Measurements from ENCODE around the gene RFX4. TPM values are rescaled to one million over a fixed set of nuclear protein-coding genes. Genes with fewer than 3 reads are reported as not detected.
"Not testable (repeated sequence)": the region's sequence is repeated elsewhere in the genome, so short reads cannot be mapped to it uniquely, and the experiment has no call there.

Gene RFX4
- total RNA-seq, 1 experiment from 2014 or later, result 0.40 TPM

- no peaks in the 10 kb centered on the region for H3K9me3 ChIP-seq (replicated peaks)
- H3K4me3 ChIP-seq, result no peak overlapping the region
- no peak overlapping the region for H3K27ac ChIP-seq
- H3K36me3 ChIP-seq, result no peaks in the 10 kb centered on the region
- H3K27me3 ChIP-seq, result no peaks in the 10 kb centered on the region
- DNase-seq, result no peak
- H3K4me1 ChIP-seq, result no peaks in the 10 kb centered on the region
Measured at GRCh38 chr12:106710143-106710893, 127.5 kb downstream of the RFX4 start.

- H3K36me3 ChIP-seq, result no peaks in the 10 kb centered on the region
Measured at GRCh38 chr12:106711316-106711715, 128.5 kb downstream of the RFX4 start.

GRCh38 chr12:106712768-106713167 lies 130.0 kb downstream of the RFX4 start:
- Histone ChIP-seq H3K27ac (no peak overlapping the region), H3K27me3 (no peaks in the 10 kb centered on the region), H3K4me1 (no peaks in the 10 kb centered on the region), H3K9me3 (replicated peaks) (no peaks in the 10 kb centered on the region), H3K4me3 (no peak overlapping the region), H3K36me3 (no peaks in the 10 kb centered on the region)
- no peak for DNase-seq

More at GRCh38 chr12:106711316-106711715, 128.5 kb downstream of the RFX4 start:
- H3K9me3 ChIP-seq (replicated peaks), result no peaks in the 10 kb centered on the region
- DNase-seq, result no peak
- no peaks in the 10 kb centered on the region for H3K4me1 ChIP-seq
- no peak overlapping the region for H3K4me3 ChIP-seq
- H3K27me3 ChIP-seq, result no peaks in the 10 kb centered on the region
- no peak overlapping the region for H3K27ac ChIP-seq

GRCh38 chr12:106714926-106715325 lies 132.1 kb downstream of the RFX4 start:
- no peak overlapping the region for H3K27ac ChIP-seq
- H3K36me3 ChIP-seq, result no peaks in the 10 kb centered on the region
- no peak for DNase-seq
- no peaks in the 10 kb centered on the region for H3K9me3 ChIP-seq (replicated peaks)
- no peaks in the 10 kb centered on the region for H3K27me3 ChIP-seq
- no peaks in the 10 kb centered on the region for H3K4me1 ChIP-seq
- H3K4me3 ChIP-seq, result no peak overlapping the region

DNA sequence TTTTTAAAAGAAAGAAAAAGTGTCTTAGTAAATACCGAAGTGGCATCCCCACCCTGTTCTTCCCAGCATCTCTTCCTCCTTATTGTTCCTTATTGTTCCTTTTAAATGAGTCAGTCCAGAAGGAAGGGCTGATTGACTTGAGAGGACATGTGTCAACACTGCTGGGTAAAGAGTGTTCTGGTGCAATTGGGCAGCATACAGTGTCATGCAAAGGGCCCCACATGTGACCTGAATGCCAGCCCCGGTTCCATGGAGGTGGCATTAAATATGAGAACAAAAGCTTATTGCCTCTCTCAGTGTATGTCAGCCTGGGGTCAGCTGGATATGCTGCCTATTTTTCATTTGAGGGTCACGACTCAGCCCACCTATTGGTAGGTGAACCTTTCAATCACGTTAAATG lies 132.8 kb downstream of the RFX4 start:
- Histone ChIP-seq H3K9me3 (replicated peaks) (no peaks in the 10 kb centered on the region), H3K4me3 (no peak overlapping the region), H3K27ac (no peak overlapping the region), H3K36me3 (no peaks in the 10 kb centered on the region), H3K4me1 (no peaks in the 10 kb centered on the region), H3K27me3 (no peaks in the 10 kb centered on the region)
- DNase-seq, result no peak

DNA sequence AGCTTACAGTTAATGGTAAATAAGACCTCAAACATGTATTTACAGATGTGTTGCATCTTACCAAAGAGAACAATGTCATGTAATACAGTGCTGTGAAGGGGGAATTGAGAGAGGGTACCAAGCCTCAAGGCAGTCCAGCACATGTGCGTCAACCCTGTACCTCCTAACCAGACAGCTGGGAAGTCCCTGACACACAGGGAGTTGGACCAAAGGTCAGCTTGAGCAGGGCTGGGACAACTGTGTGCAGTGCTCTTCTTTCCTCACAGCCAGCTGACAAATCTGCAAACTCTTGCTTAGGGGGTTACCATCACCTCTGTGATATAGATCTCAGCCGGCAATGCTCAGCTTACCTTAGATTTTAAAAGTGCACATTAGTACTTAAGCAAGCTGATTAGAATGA lies 134.9 kb downstream of the RFX4 start:
- Histone ChIP-seq H3K4me1 (no peaks in the 10 kb centered on the region), H3K27me3 (no peaks in the 10 kb centered on the region), H3K9me3 (replicated peaks) (no peaks in the 10 kb centered on the region), H3K4me3 (no peak overlapping the region), H3K36me3 (no peaks in the 10 kb centered on the region), H3K27ac (no peak overlapping the region)
- DNase-seq, result no peak

DNA sequence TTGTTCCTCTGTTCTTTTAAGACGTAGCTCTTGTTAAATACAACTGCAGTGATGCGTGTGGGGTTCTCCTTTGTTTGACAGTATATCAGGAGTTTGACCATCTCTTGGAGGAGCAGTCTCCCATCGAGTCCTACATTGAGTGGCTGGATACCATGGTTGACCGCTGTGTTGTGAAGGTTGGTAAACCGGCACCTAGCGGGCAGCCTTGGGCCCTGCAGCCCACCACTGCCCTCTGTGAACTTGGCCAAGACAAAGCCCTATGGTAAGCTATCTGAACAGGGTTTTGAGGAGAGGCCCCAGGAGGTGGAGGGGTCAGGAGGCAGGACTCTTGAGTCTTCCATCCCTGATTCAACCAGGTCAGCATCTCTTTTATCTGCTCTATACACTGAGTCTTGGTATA lies 137.1 kb downstream of the RFX4 start:
- H3K27me3 ChIP-seq, result no peaks in the 10 kb centered on the region
- no peak overlapping the region for H3K4me3 ChIP-seq
- H3K9me3 ChIP-seq (replicated peaks), result no peaks in the 10 kb centered on the region
- no peak for DNase-seq
- no peaks in the 10 kb centered on the region for H3K4me1 ChIP-seq
- H3K27ac ChIP-seq, result no peak overlapping the region
- H3K36me3 ChIP-seq, result no peaks in the 10 kb centered on the region

- H3K27ac ChIP-seq, result no peak overlapping the region
- no peak overlapping the region for H3K4me3 ChIP-seq
- no peaks in the 10 kb centered on the region for H3K27me3 ChIP-seq
- DNase-seq, result no peak
- H3K9me3 ChIP-seq (replicated peaks), result no peaks in the 10 kb centered on the region
- no peaks in the 10 kb centered on the region for H3K36me3 ChIP-seq
- no peaks in the 10 kb centered on the region for H3K4me1 ChIP-seq
Measured at GRCh38 chr12:106720696-106721095, 137.9 kb downstream of the RFX4 start.

DNA sequence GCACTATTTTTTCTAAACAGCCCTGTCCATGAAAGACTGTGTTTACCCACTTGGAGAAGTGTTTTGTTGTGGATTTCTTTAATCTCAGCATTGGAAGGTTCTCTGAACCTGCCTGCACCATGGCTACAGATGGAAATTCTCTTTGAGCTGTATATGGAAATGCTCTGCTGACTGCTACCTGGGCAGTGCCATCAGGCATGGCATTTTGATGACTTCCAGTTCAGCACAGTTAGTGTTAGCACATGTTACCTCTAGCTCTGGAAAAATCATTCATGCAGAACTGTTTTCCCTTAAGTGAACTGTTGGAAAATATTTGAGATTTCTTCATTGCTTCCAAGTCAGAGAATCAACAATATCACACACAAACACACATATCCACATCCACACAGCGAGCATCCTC lies 139.1 kb downstream of the RFX4 start:
- H3K4me3 ChIP-seq, result no peak overlapping the region
- H3K4me1 ChIP-seq, result no peaks in the 10 kb centered on the region
- DNase-seq, result no peak
- no peaks in the 10 kb centered on the region for H3K9me3 ChIP-seq (replicated peaks)
- no peaks in the 10 kb centered on the region for H3K36me3 ChIP-seq
- H3K27me3 ChIP-seq, result no peaks in the 10 kb centered on the region
- no peak overlapping the region for H3K27ac ChIP-seq

- no peak overlapping the region for H3K4me3 ChIP-seq
- no peaks in the 10 kb centered on the region for H3K36me3 ChIP-seq
- H3K27ac ChIP-seq, result no peak overlapping the region
- no peaks in the 10 kb centered on the region for H3K4me1 ChIP-seq
- H3K9me3 ChIP-seq (replicated peaks), result no peaks in the 10 kb centered on the region
- DNase-seq, result no peak
- no peaks in the 10 kb centered on the region for H3K27me3 ChIP-seq
Measured at GRCh38 chr12:106722837-106723236, 140.0 kb downstream of the RFX4 start.

- Histone ChIP-seq H3K9me3 (replicated peaks) (no peaks in the 10 kb centered on the region), H3K4me3 (no peak overlapping the region), H3K27me3 (no peaks in the 10 kb centered on the region), H3K36me3 (no peaks in the 10 kb centered on the region), H3K4me1 (no peaks in the 10 kb centered on the region), H3K27ac (no peak overlapping the region)
- no peak for DNase-seq
Measured at GRCh38 chr12:106723416-106723815, 140.6 kb downstream of the RFX4 start.

DNA sequence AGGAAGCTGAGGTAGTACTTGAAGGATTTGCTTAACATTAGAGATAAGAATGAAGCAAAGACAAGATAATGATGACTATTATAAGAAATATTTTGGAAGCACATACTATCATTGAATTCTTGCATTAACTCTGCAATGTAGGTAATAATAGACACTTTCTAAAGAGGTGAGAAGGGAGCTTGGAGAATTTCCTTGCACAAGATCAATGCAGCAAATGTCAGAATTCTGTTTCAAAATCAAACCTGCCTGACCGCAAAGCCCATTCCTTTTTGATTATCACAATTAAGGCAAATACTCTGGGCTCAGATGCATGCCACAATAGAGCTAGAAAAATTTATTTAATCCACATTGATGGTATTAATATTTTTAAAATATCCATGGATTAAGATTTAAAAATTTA lies 141.3 kb downstream of the RFX4 start:
- no peaks in the 10 kb centered on the region for H3K36me3 ChIP-seq
- no peak for DNase-seq
- no peaks in the 10 kb centered on the region for H3K27me3 ChIP-seq
- no peak overlapping the region for H3K27ac ChIP-seq
- H3K4me3 ChIP-seq, result no peak overlapping the region
- H3K9me3 ChIP-seq (replicated peaks), result no peaks in the 10 kb centered on the region
- H3K4me1 ChIP-seq, result no peaks in the 10 kb centered on the region

DNA sequence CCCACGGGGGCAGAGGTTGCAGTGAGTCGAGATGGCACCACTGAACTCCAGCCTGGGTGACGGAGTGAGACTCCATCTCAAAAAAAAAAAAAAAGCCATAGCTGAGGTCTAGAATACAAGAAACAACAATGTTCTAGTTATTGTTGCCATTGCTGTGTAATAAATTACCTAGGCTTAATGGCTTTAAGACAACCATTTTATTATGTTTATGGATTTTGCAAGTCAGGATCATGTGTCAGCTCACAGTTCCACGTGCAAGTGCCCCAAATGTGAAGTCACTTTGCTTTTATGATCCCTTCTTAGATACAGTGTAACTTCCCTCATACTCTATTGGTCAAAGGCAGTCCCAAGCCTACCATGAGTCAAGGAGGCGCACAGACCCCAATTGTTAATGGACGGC lies 142.1 kb downstream of the RFX4 start:
- Histone ChIP-seq H3K36me3 (no peaks in the 10 kb centered on the region), H3K27me3 (no peaks in the 10 kb centered on the region), H3K27ac (no peak overlapping the region), H3K4me3 (no peak overlapping the region), H3K9me3 (replicated peaks) (no peaks in the 10 kb centered on the region), H3K4me1 (no peaks in the 10 kb centered on the region)
- no peak for DNase-seq

- not testable (repeated sequence) for H3K27ac ChIP-seq; H3K36me3 ChIP-seq; H3K9me3 ChIP-seq (replicated peaks); H3K4me1 ChIP-seq; DNase-seq; H3K27me3 ChIP-seq; H3K4me3 ChIP-seq
Measured at GRCh38 chr12:106726603-106727202, 143.9 kb downstream of the RFX4 start.

GRCh38 chr12:106729611-106730010 lies 146.8 kb downstream of the RFX4 start:
- no peaks in the 10 kb centered on the region for H3K4me1 ChIP-seq
- no peak overlapping the region for H3K27ac ChIP-seq
- no peak for DNase-seq
- no peak overlapping the region for H3K4me3 ChIP-seq
- H3K9me3 ChIP-seq (replicated peaks), result no peaks in the 10 kb centered on the region
- H3K36me3 ChIP-seq, result no peaks in the 10 kb centered on the region
- H3K27me3 ChIP-seq, result no peaks in the 10 kb centered on the region

- H3K27me3 ChIP-seq, result no peaks in the 10 kb centered on the region
- H3K27ac ChIP-seq, result no peak overlapping the region
- DNase-seq, result no peak
- H3K4me1 ChIP-seq, result no peaks in the 10 kb centered on the region
- H3K4me3 ChIP-seq, result no peak overlapping the region
- H3K36me3 ChIP-seq, result no peaks in the 10 kb centered on the region
- H3K9me3 ChIP-seq (replicated peaks), result no peaks in the 10 kb centered on the region
Measured at GRCh38 chr12:106732890-106733289, 150.1 kb downstream of the RFX4 start.

Measured in SJCRH30 (cell line).